SU-DHL-6 (cell line): ENCODE results near the gene SAMD14.
A peak's percentile ranks its signal among the peaks of the same experiment; 100 is the strongest.

Experiments used
- H2AFZ ChIP-seq: fragments of 200-600 bp; sonication (generic); 2 replicates; pipeline ENCODE4 v1.6.1; 2014; ENCODE audit warnings: low read depth, mild to moderate bottlenecking, moderate library complexity, mixed read lengths, antibody characterized with exemption, low read length; ENCODE audit not compliant: severe bottlenecking
- H3F3A ChIP-seq: fragments of 200-600 bp; shearing (Covaris generic); 2 replicates; pipeline ENCODE4 v1.6.0; 2016; ENCODE audit warnings: antibody characterized with exemption, mild to moderate bottlenecking; ENCODE audit not compliant: insufficient read depth
- H3K27ac ChIP-seq: fragments of 200-600 bp; sonication (generic); 2 replicates; pipeline ENCODE4 v1.5.1; 2016; ENCODE audit warnings: low read depth, mild to moderate bottlenecking, low read length, moderate library complexity, mixed read lengths
- H3K27me3 ChIP-seq: fragments of 200-600 bp; sonication (generic), shearing (Covaris generic); 2 replicates; pipeline ENCODE4 v1.6.0; 2014; ENCODE audit warnings: mild to moderate bottlenecking, low read length
- H3K36me3 ChIP-seq: fragments of 200-600 bp; sonication (generic); 2 replicates; pipeline ENCODE4 v1.6.1; 2014; ENCODE audit warnings: mild to moderate bottlenecking, low read length, mixed read lengths
- H3K4me2 ChIP-seq: fragments of 300-600, 200-600 bp; shearing (Covaris generic), sonication (generic); 2 replicates; pipeline ENCODE4 v1.6.0; 2014; ENCODE audit warnings: low read length, low read depth, mild to moderate bottlenecking; ENCODE audit not compliant: poor library complexity, severe bottlenecking
- H3K4me3 ChIP-seq: fragments of 200-600 bp; sonication (generic); 2 replicates; pipeline ENCODE4 v1.5.1; 2014; ENCODE audit warnings: antibody characterized with exemption, low read length, mild to moderate bottlenecking, mixed read lengths; ENCODE audit not compliant: insufficient read depth, poor library complexity, severe bottlenecking
- H3K79me2 ChIP-seq: fragments of 200-600 bp; sonication (generic); 2 replicates; pipeline ENCODE4 v1.6.1; 2014; ENCODE audit warnings: mild to moderate bottlenecking, low read length, moderate library complexity; ENCODE audit not compliant: insufficient read depth
- H3K9ac ChIP-seq: fragments of 200-600 bp; sonication (generic); 2 replicates; pipeline ENCODE4 v1.7.0; 2014; ENCODE audit warnings: mild to moderate bottlenecking, low read length
- H3K9me2 ChIP-seq: fragments of 200-600 bp; sonication (generic); replicated peaks from 2 replicates; pipeline ENCODE4 v1.6.1; 2014; ENCODE audit warnings: low read length; ENCODE audit not compliant: insufficient read depth
- H3K9me3 ChIP-seq: fragments of 200-600 bp; sonication (generic); 2 replicates; pipeline ENCODE4 v1.6.1; 2014; ENCODE audit warnings: low read length, mixed read lengths; ENCODE audit not compliant: insufficient read depth
- H4K20me1 ChIP-seq: fragments of 200-600 bp; sonication (generic); 2 replicates; pipeline ENCODE4 v1.6.1; 2014; ENCODE audit warnings: low read depth, mild to moderate bottlenecking, antibody characterized with exemption, low read length, moderate library complexity, mixed read lengths
- CTCF ChIP-seq: fragments of 200-600 bp; sonication (generic); IDR thresholded peaks from one replicate; pipeline ENCODE4 v1.5.1; 2017; ENCODE audit warnings: antibody characterized with exemption, mild to moderate bottlenecking, low read length, moderate library complexity; ENCODE audit not compliant: insufficient read depth, poor library complexity, severe bottlenecking
- EZH2phosphoT487 ChIP-seq: fragments of 200-600 bp; sonication (generic), shearing (Covaris generic); conservative IDR thresholded peaks from 2 replicates; pipeline ENCODE4 v1.6.1; 2018; ENCODE audit warnings: mild to moderate bottlenecking, antibody characterized with exemption, low read length, moderate library complexity, mixed read lengths

The SAMD14 gene

GRCh38 chr17:50149417-50150353 lies 19.7 kb upstream of the SAMD14 start:
- Histone ChIP-seq H3K9ac (peak overlapping the region; percentile 96), H3K27ac (peak overlapping the region; percentile 95), H2AFZ (no peak overlapping the region), H3K36me3 (no peaks in the 10 kb centered on the region), H3K27me3 (no peaks in the 10 kb centered on the region), H3K9me2 (no peaks in the 10 kb centered on the region), H3K9me3 (no peaks in the 10 kb centered on the region), H3K4me2 (peak overlapping the region; percentile 100), H3K79me2 (peaks cover 41% of the 10 kb centered on the region), H3F3A (peaks cover 9% of the 10 kb centered on the region; the same call in 1 of the 2 replicates), H4K20me1 (no peaks in the 10 kb centered on the region), H3K4me3 (peak overlapping the region; percentile 94)
- no peak for TF ChIP-seq EZH2phosphoT487
- no peak for TF ChIP-seq CTCF

- Histone ChIP-seq H3K9me2 (no peaks in the 10 kb centered on the region), H3K9ac (peak overlapping the region; percentile 96), H3F3A (peaks cover 9% of the 10 kb centered on the region; the same call in 1 of the 2 replicates), H3K4me3 (peak overlapping the region; percentile 94), H2AFZ (no peak overlapping the region), H4K20me1 (no peaks in the 10 kb centered on the region), H3K27me3 (no peaks in the 10 kb centered on the region), H3K36me3 (no peaks in the 10 kb centered on the region), H3K4me2 (peak overlapping the region; percentile 100), H3K79me2 (peaks cover 41% of the 10 kb centered on the region), H3K27ac (peak overlapping the region; percentile 95), H3K9me3 (no peaks in the 10 kb centered on the region)
- TF ChIP-seq EZH2phosphoT487, result no peak
These were observed 19.1 kb upstream of the SAMD14 start for GRCh38 chr17:50149091-50149416.

DNA sequence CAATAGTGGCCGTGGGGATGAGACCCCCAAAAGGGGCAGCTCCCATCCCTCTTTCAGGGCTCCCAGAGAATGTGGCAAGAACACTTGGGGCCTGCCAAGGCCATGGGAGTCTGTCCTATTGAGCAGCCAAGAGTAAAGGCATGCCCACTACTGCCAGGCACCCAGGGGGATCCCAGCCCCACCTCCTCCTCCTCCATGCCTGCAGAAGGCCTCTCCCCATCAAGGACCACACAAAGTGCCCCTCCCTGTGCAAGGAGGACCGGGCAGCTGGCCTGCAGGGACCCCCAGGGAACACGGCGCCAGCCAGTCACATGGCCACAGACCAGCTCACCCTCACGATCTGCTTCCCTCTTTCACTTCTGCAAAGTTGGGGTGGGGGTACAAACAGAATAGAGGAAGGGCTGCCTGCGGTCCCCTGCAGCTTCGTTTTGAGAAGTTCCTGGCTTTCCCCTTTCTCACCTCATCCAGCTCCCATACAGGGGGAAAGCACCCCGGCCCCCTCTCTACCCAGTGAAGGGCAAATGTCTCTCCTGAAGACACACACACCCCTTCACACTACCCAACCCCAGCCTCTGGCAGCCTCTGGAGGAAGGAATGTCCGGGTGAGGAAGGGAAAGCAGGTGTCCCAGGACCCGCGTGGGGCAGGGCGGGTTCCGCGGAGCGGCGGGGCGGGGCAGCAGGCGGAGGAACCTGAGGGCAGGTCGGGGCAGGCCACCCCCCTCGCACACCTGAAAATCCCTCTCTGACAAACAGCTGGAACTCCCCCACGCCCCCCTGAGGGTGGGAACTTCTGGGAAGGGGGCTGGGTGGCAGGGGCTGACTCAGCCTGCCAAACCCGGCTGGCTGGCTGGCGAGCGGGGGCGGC lies 18.5 kb upstream of the SAMD14 start:
- H3K79me2 ChIP-seq, result peaks cover 41% of the 10 kb centered on the region
- peak overlapping the region; percentile 95 for H3K27ac ChIP-seq
- peak overlapping the region; percentile 100 for H3K4me2 ChIP-seq
- no peaks in the 10 kb centered on the region for H4K20me1 ChIP-seq
- no peaks in the 10 kb centered on the region for H3K36me3 ChIP-seq
- H3K4me3 ChIP-seq, result peak overlapping the region; percentile 94
- H2AFZ ChIP-seq, result peak overlapping the region; percentile 10
- no peaks in the 10 kb centered on the region for H3K27me3 ChIP-seq
- H3K9ac ChIP-seq, result peak overlapping the region; percentile 96
- TF ChIP-seq CTCF (no peak), EZH2phosphoT487 (no peak)
- peaks cover 9% of the 10 kb centered on the region; the same call in 1 of the 2 replicates for H3F3A ChIP-seq
- no peaks in the 10 kb centered on the region for H3K9me2 ChIP-seq
- H3K9me3 ChIP-seq, result no peaks in the 10 kb centered on the region
